Ishikawa (cell line): ENCODE data around the gene MRPL24.

Experiments
- CEBPB ChIP-seq: IDR thresholded peaks from 2 replicates; pipeline ENCODE4 v1.6.1; 2012
- EP300 ChIP-seq: IDR thresholded peaks from 2 replicates; pipeline ENCODE4 v1.6.1; 2012; ENCODE audit warnings: borderline replicate concordance
- FOXM1 ChIP-seq: IDR thresholded peaks from 2 replicates; pipeline ENCODE4 v1.6.1; 2012; ENCODE audit warnings: low read depth, borderline replicate concordance
- MAX ChIP-seq: IDR thresholded peaks from 2 replicates; pipeline ENCODE4 v1.6.1; 2012
- NFIC ChIP-seq: IDR thresholded peaks from 2 replicates; pipeline ENCODE4 v1.6.1; 2012
- RAD21 ChIP-seq: IDR thresholded peaks from 2 replicates; pipeline ENCODE4 v1.6.1; 2012; ENCODE audit warnings: low read depth
- REST ChIP-seq: IDR thresholded peaks from 2 replicates; pipeline ENCODE4 v1.6.1; 2012; ENCODE audit warnings: low read depth, mild to moderate bottlenecking
- TAF1 ChIP-seq: IDR thresholded peaks from 2 replicates; pipeline ENCODE4 v1.6.1; 2012; ENCODE audit warnings: low read depth, mild to moderate bottlenecking
- TCF12 ChIP-seq: IDR thresholded peaks from 2 replicates; pipeline ENCODE4 v1.6.1; 2012; ENCODE audit warnings: low read depth
- YY1 ChIP-seq: IDR thresholded peaks from 2 replicates; pipeline ENCODE4 v1.6.1; 2012; ENCODE audit warnings: low read depth
- ZBTB7A ChIP-seq: IDR thresholded peaks from 2 replicates; pipeline ENCODE4 v1.6.1; 2012; ENCODE audit warnings: low read depth

GRCh38 chr1:156740237-156740740 is 599 bp downstream of the MRPL24 start:
- TF ChIP-seq TCF12 (no peak), REST (no peak), MAX (no peak), RAD21 (no peak), FOXM1 (no peak), NFIC (no peak), YY1 (no peak), TAF1 (no peak), ZBTB7A (no peak), CEBPB (no peak), EP300 (no peak)
